GM10248 (cell line): ENCODE data around the gene ITGA7.

ENCODE experiments used
- CTCF ChIA-PET: fragments of 300-600 bp; sonication (Branson Sonifier 250); formaldehyde crosslinking; extraction: SDS; loops from one replicate; lab custom pipeline; 2021; ENCODE audit warnings: antibody characterized with exemption; lab: Yijun Ruan, JAX
- POLR2A ChIA-PET: fragments of 350-650 bp; sonication (Branson Sonifier 250); formaldehyde crosslinking; extraction: SDS; loops from one replicate; lab custom pipeline; 2020; ENCODE audit warnings: antibody characterized with exemption; lab: Yijun Ruan, JAX
- DNase-seq: peaks from one replicate; pipeline ENCODE4 v3.0.0; 2012; ENCODE audit errors: extremely low spot score
- TF ChIP-seq, protein P1 (sequence below): IDR thresholded peaks from 2 replicates; pipeline ENCODE4 v1.5.1; 2012; ENCODE audit warnings: mild to moderate bottlenecking, low read depth; ENCODE audit errors: extremely low read depth, missing control alignments, control extremely low read depth

ITGA7 gene

GRCh38 chr12:55734595-55734994 is 26.9 kb upstream of the ITGA7 start:
- POLR2A ChIA-PET: interaction anchor here (0.5 to 0.6 kb wide), 2 partner anchors 292 to 595 kb away, joined by 5 to 7 read pairs; no protein-coding TSS in a partner anchor
- TF ChIP-seq, protein P1, sequence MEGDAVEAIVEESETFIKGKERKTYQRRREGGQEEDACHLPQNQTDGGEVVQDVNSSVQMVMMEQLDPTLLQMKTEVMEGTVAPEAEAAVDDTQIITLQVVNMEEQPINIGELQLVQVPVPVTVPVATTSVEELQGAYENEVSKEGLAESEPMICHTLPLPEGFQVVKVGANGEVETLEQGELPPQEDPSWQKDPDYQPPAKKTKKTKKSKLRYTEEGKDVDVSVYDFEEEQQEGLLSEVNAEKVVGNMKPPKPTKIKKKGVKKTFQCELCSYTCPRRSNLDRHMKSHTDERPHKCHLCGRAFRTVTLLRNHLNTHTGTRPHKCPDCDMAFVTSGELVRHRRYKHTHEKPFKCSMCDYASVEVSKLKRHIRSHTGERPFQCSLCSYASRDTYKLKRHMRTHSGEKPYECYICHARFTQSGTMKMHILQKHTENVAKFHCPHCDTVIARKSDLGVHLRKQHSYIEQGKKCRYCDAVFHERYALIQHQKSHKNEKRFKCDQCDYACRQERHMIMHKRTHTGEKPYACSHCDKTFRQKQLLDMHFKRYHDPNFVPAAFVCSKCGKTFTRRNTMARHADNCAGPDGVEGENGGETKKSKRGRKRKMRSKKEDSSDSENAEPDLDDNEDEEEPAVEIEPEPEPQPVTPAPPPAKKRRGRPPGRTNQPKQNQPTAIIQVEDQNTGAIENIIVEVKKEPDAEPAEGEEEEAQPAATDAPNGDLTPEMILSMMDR: no peak
- DNase-seq: no peak
- CTCF ChIA-PET: interaction anchor here (1.1 to 2.6 kb wide), 6 partner anchors 12 to 294 kb away, joined by 3 to 7 read pairs (median 5); partner anchors contain the start of genes RAB5B and RDH5

- TF ChIP-seq, protein P1: no peak
- CTCF ChIA-PET: interaction anchor here (1.1 to 2.3 kb wide), 3 partner anchors 13 to 295 kb away, joined by 4 to 7 read pairs (median 6); partner anchors contain the start of gene RAB5B
- POLR2A ChIA-PET: no interaction called here
- DNase-seq: no peak
Measured at GRCh38 chr12:55733858-55734257, 26.2 kb upstream of the ITGA7 start.

GRCh38 chr12:55733021-55733555 is 25.4 kb upstream of the ITGA7 start:
- CTCF ChIA-PET: no interaction called here
- POLR2A ChIA-PET: no interaction called here
- no peak for DNase-seq
- TF ChIP-seq, protein P1: no peak

GRCh38 chr12:55732288-55732687 is 24.6 kb upstream of the ITGA7 start:
- no peak for DNase-seq
- ChIA-PET CTCF (no interaction called here), POLR2A (interaction anchor here (0.5 to 0.6 kb wide), 2 partner anchors 189 to 372 kb away, joined by 3 read pairs; no protein-coding TSS in a partner anchor)
- TF ChIP-seq, protein P1: no peak

- POLR2A ChIA-PET: interaction anchor here (0.5 to 1.7 kb wide), 10 partner anchors 8 to 845 kb away, joined by 3 to 11 read pairs (median 4); partner anchors contain the start of genes ORMDL2, PA2G4, RDH5 and SARNP
- peak; percentile 59 for DNase-seq
- CTCF ChIA-PET: interaction anchor here (0.8 to 3.1 kb wide), 12 partner anchors 9 to 266 kb away, joined by 3 to 57 read pairs (median 4); partner anchors contain the start of genes DNAJC14 and RDH5
- TF ChIP-seq, protein P1: no peak
Measured at GRCh38 chr12:55729819-55730818, 22.4 kb upstream of the ITGA7 start.
